ENCODE results near the gene LAMTOR2.
"Not testable (repeated sequence)": the region's sequence is repeated elsewhere in the genome, so short reads cannot be mapped to it uniquely, and the experiment has no call there.

Gene LAMTOR2

GRCh38 chr1:156055281-156056048 is 883 bp downstream of the LAMTOR2 start:
- Histone ChIP-seq H3K36me3 (ENCODE audit: control insufficient read depth, insufficient read depth, low read length) (no peaks in the 10 kb centered on the region), H3K4me1 (ENCODE audit: control insufficient read depth, insufficient read depth, low read length) (peaks cover 2% of the 10 kb centered on the region), H3K4me3 (ENCODE audit: low read length) (peak overlapping the region; percentile 93), H3K9ac (ENCODE audit: low read length) (peak overlapping the region; percentile 54), H3K27me3 (ENCODE audit: control insufficient read depth, insufficient read depth, low read length) (no peaks in the 10 kb centered on the region), H3K27ac (ENCODE audit: low read depth, low read length) (no peak overlapping the region)

DNA sequence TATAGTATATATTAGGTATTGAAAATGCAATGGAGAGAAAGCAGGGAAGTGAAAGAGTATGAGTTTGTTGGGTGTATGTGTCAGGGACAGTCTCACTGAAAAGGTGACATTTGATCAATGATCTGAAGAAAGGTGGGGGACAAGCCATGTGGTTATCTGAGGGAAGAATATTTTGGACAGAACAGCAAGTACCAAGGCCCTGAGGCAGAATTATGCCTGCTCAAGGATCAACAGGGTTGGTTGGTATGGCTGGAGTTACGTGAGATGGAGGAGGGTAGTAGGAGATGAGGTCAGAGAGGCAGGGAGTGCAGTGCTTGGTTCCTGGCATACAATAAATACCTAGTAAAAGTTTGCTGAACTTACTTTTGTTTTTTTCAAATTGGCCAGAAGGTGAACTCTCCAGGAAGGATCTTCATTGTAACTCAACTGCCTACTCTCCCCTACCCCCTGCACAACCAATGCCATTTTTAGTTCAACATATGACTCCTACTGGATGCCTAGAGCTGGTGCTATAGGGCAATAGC is 1.8 kb downstream of the LAMTOR2 start:
- Histone ChIP-seq H3K27ac (ENCODE audit: low read depth, low read length) (no peak overlapping the region), H3K9ac (ENCODE audit: low read length) (no peak overlapping the region), H3K4me3 (ENCODE audit: low read length) (no peak overlapping the region), H3K4me1 (ENCODE audit: control insufficient read depth, insufficient read depth, low read length) (peaks cover 2% of the 10 kb centered on the region), H3K36me3 (ENCODE audit: control insufficient read depth, insufficient read depth, low read length) (no peaks in the 10 kb centered on the region), H3K27me3 (ENCODE audit: control insufficient read depth, insufficient read depth, low read length) (no peaks in the 10 kb centered on the region)

- Histone ChIP-seq H3K27ac (ENCODE audit: low read depth, low read length) (no peak within 1 kb of the TSS), H3K27me3 (ENCODE audit: control insufficient read depth, insufficient read depth, low read length) (no peaks in the 10 kb centered on the region), H3K4me1 (ENCODE audit: control insufficient read depth, insufficient read depth, low read length) (no peaks in the 10 kb centered on the region), H3K9ac (ENCODE audit: low read length) (no peak within 1 kb of the TSS), H3K36me3 (ENCODE audit: control insufficient read depth, insufficient read depth, low read length) (no peaks in the 10 kb centered on the region), H3K4me3 (ENCODE audit: low read length) (peak within 1 kb of the TSS; percentile 46)
Observed at GRCh38 chr1:156060937-156061636, 6.5 kb downstream of the LAMTOR2 start, which contains the start of gene RAB25. Gene RAB25, plus strand, starts transcription at chr1:156061160. Its CDS starts 241 bp downstream, at chr1:156061401.

DNA sequence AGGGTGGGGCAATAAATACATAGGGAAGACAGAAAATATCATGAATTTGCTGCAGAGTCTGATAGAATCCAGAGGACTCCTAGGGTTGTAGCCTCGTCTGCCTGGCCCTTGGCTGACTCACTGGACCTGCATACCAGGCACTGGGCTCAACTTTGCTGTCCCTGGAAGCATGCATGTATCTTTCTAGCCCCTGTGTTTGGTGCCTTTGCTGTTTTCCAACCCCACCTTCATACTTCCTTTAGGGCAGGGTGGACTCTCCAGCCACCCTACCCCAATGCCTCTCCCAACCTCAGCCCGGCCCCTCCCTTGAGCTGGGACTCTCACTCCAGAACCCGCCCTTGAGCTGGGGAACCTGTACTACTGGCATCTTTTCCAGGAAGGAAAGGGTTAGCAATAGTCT is 7.6 kb downstream of the LAMTOR2 start:
- Histone ChIP-seq H3K9ac (ENCODE audit: low read length) (no peak overlapping the region), H3K27ac (ENCODE audit: low read depth, low read length) (no peak overlapping the region), H3K27me3 (ENCODE audit: control insufficient read depth, insufficient read depth, low read length) (no peaks in the 10 kb centered on the region), H3K36me3 (ENCODE audit: control insufficient read depth, insufficient read depth, low read length) (no peaks in the 10 kb centered on the region), H3K4me3 (ENCODE audit: low read length) (peak overlapping the region; percentile 38), H3K4me1 (ENCODE audit: control insufficient read depth, insufficient read depth, low read length) (no peaks in the 10 kb centered on the region)

DNA sequence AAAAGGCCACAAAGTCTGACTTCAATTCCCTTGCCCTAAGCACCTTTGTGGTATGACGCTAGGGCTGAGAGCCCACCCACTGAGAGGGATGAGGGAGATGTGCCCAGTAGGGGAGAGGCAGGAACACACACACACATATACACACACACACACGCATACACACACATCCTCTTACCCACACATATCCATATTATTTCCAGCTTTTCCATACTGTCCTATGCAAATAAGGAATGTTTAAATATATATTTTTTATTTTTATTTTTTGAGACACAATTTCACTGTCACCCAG is 9.4 kb downstream of the LAMTOR2 start:
- no peaks in the 10 kb centered on the region for H3K36me3 ChIP-seq (ENCODE audit: control insufficient read depth, insufficient read depth, low read length)
- no peaks in the 10 kb centered on the region for H3K4me1 ChIP-seq (ENCODE audit: control insufficient read depth, insufficient read depth, low read length)
- no peak overlapping the region for H3K27ac ChIP-seq (ENCODE audit: low read depth, low read length)
- H3K4me3 ChIP-seq (ENCODE audit: low read length): no peak overlapping the region
- no peaks in the 10 kb centered on the region for H3K27me3 ChIP-seq (ENCODE audit: control insufficient read depth, insufficient read depth, low read length)
- no peak overlapping the region for H3K9ac ChIP-seq (ENCODE audit: low read length)

- no peak overlapping the region for H3K27ac ChIP-seq (ENCODE audit: low read depth, low read length)
- no peak overlapping the region for H3K4me3 ChIP-seq (ENCODE audit: low read length)
- H3K36me3 ChIP-seq (ENCODE audit: control insufficient read depth, insufficient read depth, low read length): no peaks in the 10 kb centered on the region
- no peak overlapping the region for H3K9ac ChIP-seq (ENCODE audit: low read length)
- no peaks in the 10 kb centered on the region for H3K27me3 ChIP-seq (ENCODE audit: control insufficient read depth, insufficient read depth, low read length)
- H3K4me1 ChIP-seq (ENCODE audit: control insufficient read depth, insufficient read depth, low read length): no peaks in the 10 kb centered on the region
Observed at GRCh38 chr1:156064615-156065014, 10.0 kb downstream of the LAMTOR2 start.

DNA sequence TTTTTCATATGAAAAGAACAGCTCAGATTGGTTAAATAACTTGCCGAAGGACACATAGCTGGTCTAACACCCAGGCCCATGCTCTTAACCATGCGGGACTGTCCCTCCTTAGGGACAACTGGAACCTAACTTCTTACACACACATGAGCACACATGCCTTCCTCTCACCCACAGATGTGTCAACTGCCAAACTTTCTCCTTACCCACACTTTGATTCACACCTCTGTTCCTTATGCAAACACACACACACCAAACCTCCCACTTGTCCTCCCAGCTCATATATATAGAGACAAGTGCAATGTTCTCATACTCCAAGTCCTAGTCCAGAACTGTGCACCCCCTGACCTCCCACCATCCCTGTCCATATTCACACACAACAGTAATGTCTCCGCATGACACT is 10.6 kb downstream of the LAMTOR2 start:
- H3K36me3 ChIP-seq (ENCODE audit: control insufficient read depth, insufficient read depth, low read length): no peaks in the 10 kb centered on the region

GRCh38 chr1:156065871-156066270 is 11.3 kb downstream of the LAMTOR2 start:
- Histone ChIP-seq H3K27ac (ENCODE audit: low read depth, low read length) (no peak overlapping the region), H3K36me3 (ENCODE audit: control insufficient read depth, insufficient read depth, low read length) (no peaks in the 10 kb centered on the region), H3K4me1 (ENCODE audit: control insufficient read depth, insufficient read depth, low read length) (no peaks in the 10 kb centered on the region), H3K4me3 (ENCODE audit: low read length) (no peak overlapping the region), H3K9ac (ENCODE audit: low read length) (no peak overlapping the region), H3K27me3 (ENCODE audit: control insufficient read depth, insufficient read depth, low read length) (no peaks in the 10 kb centered on the region)

More for the DNA sequence above, 10.6 kb downstream of the LAMTOR2 start:
- Histone ChIP-seq H3K4me3 (ENCODE audit: low read length) (no peak overlapping the region), H3K9ac (ENCODE audit: low read length) (no peak overlapping the region), H3K27ac (ENCODE audit: low read depth, low read length) (no peak overlapping the region), H3K4me1 (ENCODE audit: control insufficient read depth, insufficient read depth, low read length) (no peaks in the 10 kb centered on the region), H3K27me3 (ENCODE audit: control insufficient read depth, insufficient read depth, low read length) (no peaks in the 10 kb centered on the region)

GRCh38 chr1:156067262-156067661 is 12.7 kb downstream of the LAMTOR2 start:
- Histone ChIP-seq H3K27ac (ENCODE audit: low read depth, low read length) (no peak overlapping the region), H3K36me3 (ENCODE audit: control insufficient read depth, insufficient read depth, low read length) (no peaks in the 10 kb centered on the region), H3K9ac (ENCODE audit: low read length) (no peak overlapping the region), H3K27me3 (ENCODE audit: control insufficient read depth, insufficient read depth, low read length) (no peaks in the 10 kb centered on the region), H3K4me3 (ENCODE audit: low read length) (no peak overlapping the region), H3K4me1 (ENCODE audit: control insufficient read depth, insufficient read depth, low read length) (no peaks in the 10 kb centered on the region)

DNA sequence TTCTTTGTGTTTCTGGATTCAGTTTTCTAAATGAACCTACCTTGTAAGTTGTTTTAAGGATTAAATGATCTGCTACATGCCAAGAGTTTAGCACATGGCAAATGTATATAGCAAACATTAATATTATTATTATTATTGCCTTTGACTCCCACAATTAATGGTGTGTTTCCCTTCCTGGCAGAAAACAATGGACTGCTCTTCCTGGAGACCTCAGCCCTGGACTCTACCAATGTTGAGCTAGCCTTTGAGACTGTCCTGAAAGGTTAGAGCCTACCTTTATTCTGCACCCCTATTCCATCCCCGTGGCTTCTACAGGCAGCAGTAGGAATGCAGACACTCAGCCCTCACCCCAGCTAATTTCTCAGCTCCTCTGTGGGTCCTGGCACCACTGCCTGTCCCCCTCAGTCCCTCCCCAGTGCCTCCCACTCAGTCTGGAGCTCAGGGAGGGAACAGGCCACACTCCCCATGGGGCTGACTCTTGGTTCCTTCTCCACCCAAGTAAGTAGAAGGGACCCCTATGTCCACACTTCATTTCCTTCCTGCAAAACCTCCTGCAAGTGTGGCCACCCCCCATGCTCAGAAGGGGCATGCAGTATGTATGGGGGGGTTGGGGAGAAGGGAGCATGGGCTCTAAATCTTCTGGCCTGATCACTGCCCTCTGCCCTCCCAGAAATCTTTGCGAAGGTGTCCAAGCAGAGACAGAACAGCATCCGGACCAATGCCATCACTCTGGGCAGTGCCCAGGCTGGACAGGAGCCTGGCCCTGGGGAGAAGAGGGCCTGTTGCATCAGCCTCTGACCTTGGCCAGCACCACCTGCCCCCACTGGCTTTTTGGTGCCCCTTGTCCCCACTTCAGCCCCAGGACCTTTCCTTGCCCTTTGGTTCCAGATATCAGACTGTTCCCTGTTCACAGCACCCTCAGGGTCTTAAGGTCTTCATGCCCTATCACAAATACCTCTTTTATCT is 15.2 kb downstream of the LAMTOR2 start:
- Histone ChIP-seq H3K9ac (ENCODE audit: low read length) (no peak overlapping the region), H3K4me3 (ENCODE audit: low read length) (no peak overlapping the region), H3K4me1 (ENCODE audit: control insufficient read depth, insufficient read depth, low read length) (no peaks in the 10 kb centered on the region), H3K27me3 (ENCODE audit: control insufficient read depth, insufficient read depth, low read length) (no peaks in the 10 kb centered on the region), H3K27ac (ENCODE audit: low read depth, low read length) (no peak overlapping the region), H3K36me3 (ENCODE audit: control insufficient read depth, insufficient read depth, low read length) (no peaks in the 10 kb centered on the region)

GRCh38 chr1:156070548-156070947 is 16.0 kb downstream of the LAMTOR2 start:
- Histone ChIP-seq H3K4me1 (ENCODE audit: control insufficient read depth, insufficient read depth, low read length) (peaks cover under 1% of the 10 kb centered on the region), H3K36me3 (ENCODE audit: control insufficient read depth, insufficient read depth, low read length) (no peaks in the 10 kb centered on the region), H3K9ac (ENCODE audit: low read length) (no peak overlapping the region), H3K27ac (ENCODE audit: low read depth, low read length) (no peak overlapping the region), H3K4me3 (ENCODE audit: low read length) (no peak overlapping the region), H3K27me3 (ENCODE audit: control insufficient read depth, insufficient read depth, low read length) (no peaks in the 10 kb centered on the region)

- H3K4me1 ChIP-seq (ENCODE audit: control insufficient read depth, insufficient read depth, low read length); H3K27ac ChIP-seq (ENCODE audit: low read depth, low read length); H3K4me3 ChIP-seq (ENCODE audit: low read length); H3K36me3 ChIP-seq (ENCODE audit: control insufficient read depth, insufficient read depth, low read length); H3K27me3 ChIP-seq (ENCODE audit: control insufficient read depth, insufficient read depth, low read length); H3K9ac ChIP-seq (ENCODE audit: low read length): not testable (repeated sequence)
Observed at GRCh38 chr1:156071332-156071816, 16.8 kb downstream of the LAMTOR2 start.

Data from rectal smooth muscle tissue (tissue), 1 donor.